KMS-11 (cell line): Measurements from ENCODE around the gene RPL12.
A peak's percentile ranks its signal among the peaks of the same experiment; 100 is the strongest.

Experiments used
- H2AFZ ChIP-seq: fragments of 200-600 bp; sonication (generic); 2 replicates; pipeline ENCODE4 v1.6.1; 2016; ENCODE audit warnings: antibody characterized with exemption, mixed run types, low read depth
- H3K27ac ChIP-seq: fragments of 200-600 bp; sonication (generic); 2 replicates; pipeline ENCODE4 v1.6.1; 2016; ENCODE audit warnings: mild to moderate bottlenecking, mixed run types
- H3K27me3 ChIP-seq: fragments of 200-600 bp; sonication (generic); 2 replicates; pipeline ENCODE4 v1.6.1; 2017; ENCODE audit warnings: mild to moderate bottlenecking, low read depth, mixed run types, moderate library complexity; ENCODE audit not compliant: insufficient read depth
- H3K36me3 ChIP-seq: fragments of 200-600 bp; sonication (generic); 2 replicates; pipeline ENCODE4 v1.6.1; 2017; ENCODE audit warnings: mild to moderate bottlenecking, mixed run types; ENCODE audit not compliant: insufficient read depth
- H3K4me1 ChIP-seq: fragments of 200-600 bp; sonication (generic); 2 replicates; pipeline ENCODE4 v1.6.1; 2016; ENCODE audit warnings: mild to moderate bottlenecking, low read depth, mixed run types; ENCODE audit not compliant: poor library complexity, severe bottlenecking
- H3K4me2 ChIP-seq: fragments of 200-600 bp; sonication (generic); 2 replicates; pipeline ENCODE4 v1.7.0; 2016; ENCODE audit warnings: mild to moderate bottlenecking, mixed run types
- H3K4me3 ChIP-seq: fragments of 200-600 bp; sonication (generic); IDR thresholded peaks from 2 replicates; pipeline ENCODE4 v1.6.1; 2017; ENCODE audit warnings: low read depth, low read length, mixed read lengths; ENCODE audit not compliant: insufficient read depth
- H3K79me2 ChIP-seq: fragments of 200-600 bp; sonication (generic); 2 replicates; pipeline ENCODE4 v1.6.1; 2016; ENCODE audit warnings: low read depth, mixed run types; ENCODE audit not compliant: insufficient read depth
- H3K9ac ChIP-seq: fragments of 200-600 bp; sonication (generic); 2 replicates; pipeline ENCODE4 v1.6.1; 2016; ENCODE audit warnings: mild to moderate bottlenecking, mixed run types
- H4K20me1 ChIP-seq: fragments of 200-600 bp; sonication (generic); 2 replicates; pipeline ENCODE4 v1.6.1; 2016; ENCODE audit warnings: mild to moderate bottlenecking, mixed run types; ENCODE audit not compliant: insufficient read depth
- CTCF ChIP-seq: fragments of 200-600 bp; sonication (generic); conservative IDR thresholded peaks from 2 replicates; pipeline ENCODE4 v1.6.1; 2017; ENCODE audit warnings: low read depth, mild to moderate bottlenecking, antibody characterized with exemption, low read length, moderate library complexity, mixed read lengths

RPL12 gene

GRCh38 chr9:127447416-127448111 lies 3.6 kb downstream of the RPL12 start:
- Histone ChIP-seq H3K27ac (peak overlapping the region; percentile 29; the same call in 1 of the 2 replicates), H3K4me1 (peaks cover 16% of the 10 kb centered on the region), H3K4me3 (no peak overlapping the region), H3K36me3 (peaks cover 34% of the 10 kb centered on the region; the same call in 1 of the 2 replicates), H3K4me2 (no peak overlapping the region), H3K79me2 (peaks cover 36% of the 10 kb centered on the region), H3K9ac (no peak overlapping the region), H4K20me1 (peaks cover 9% of the 10 kb centered on the region; the same call in 1 of the 2 replicates), H3K27me3 (no peaks in the 10 kb centered on the region), H2AFZ (no peak overlapping the region)
- 0 out of 2 replicates have a peak, but pooled peaks have one; percentile 14 for TF ChIP-seq CTCF

GRCh38 chr9:127446713-127447415 lies 4.3 kb downstream of the RPL12 start:
- H3K27ac ChIP-seq, result peak overlapping the region; percentile 29; the same call in 1 of the 2 replicates
- no peak overlapping the region for H2AFZ ChIP-seq
- H3K4me2 ChIP-seq, result no peak overlapping the region
- TF ChIP-seq CTCF, result no peak
- H3K27me3 ChIP-seq, result no peaks in the 10 kb centered on the region
- H3K79me2 ChIP-seq, result peaks cover 36% of the 10 kb centered on the region
- no peak overlapping the region for H3K4me3 ChIP-seq
- H3K36me3 ChIP-seq, result peaks cover 38% of the 10 kb centered on the region; the same call in 1 of the 2 replicates
- H4K20me1 ChIP-seq, result peaks cover 9% of the 10 kb centered on the region; the same call in 1 of the 2 replicates
- H3K4me1 ChIP-seq, result peaks cover 13% of the 10 kb centered on the region
- no peak overlapping the region for H3K9ac ChIP-seq

GRCh38 chr9:127445851-127446712 lies 5.1 kb downstream of the RPL12 start:
- H3K27ac ChIP-seq, result peak overlapping the region; percentile 29; the same call in 1 of the 2 replicates
- H3K4me3 ChIP-seq, result no peak overlapping the region
- peaks cover 34% of the 10 kb centered on the region for H3K79me2 ChIP-seq
- TF ChIP-seq CTCF, result no peak
- peaks cover 13% of the 10 kb centered on the region for H3K4me1 ChIP-seq
- no peak overlapping the region for H2AFZ ChIP-seq
- no peak overlapping the region for H3K9ac ChIP-seq
- H3K4me2 ChIP-seq, result no peak overlapping the region
- H4K20me1 ChIP-seq, result peaks cover 9% of the 10 kb centered on the region; the same call in 1 of the 2 replicates
- H3K27me3 ChIP-seq, result no peaks in the 10 kb centered on the region
- peaks cover 41% of the 10 kb centered on the region; the same call in 1 of the 2 replicates for H3K36me3 ChIP-seq
